HK-2 (cell line): Measurements from ENCODE around the gene BLTP2.
A peak's percentile ranks its signal among the peaks of the same experiment; 100 is the strongest.

Source experiments
- DNase-seq: peaks from one replicate; pipeline ENCODE4 v3.0.0-alpha.2; 2018; ENCODE audit not compliant: unreplicated experiment

Gene BLTP2

DNA sequence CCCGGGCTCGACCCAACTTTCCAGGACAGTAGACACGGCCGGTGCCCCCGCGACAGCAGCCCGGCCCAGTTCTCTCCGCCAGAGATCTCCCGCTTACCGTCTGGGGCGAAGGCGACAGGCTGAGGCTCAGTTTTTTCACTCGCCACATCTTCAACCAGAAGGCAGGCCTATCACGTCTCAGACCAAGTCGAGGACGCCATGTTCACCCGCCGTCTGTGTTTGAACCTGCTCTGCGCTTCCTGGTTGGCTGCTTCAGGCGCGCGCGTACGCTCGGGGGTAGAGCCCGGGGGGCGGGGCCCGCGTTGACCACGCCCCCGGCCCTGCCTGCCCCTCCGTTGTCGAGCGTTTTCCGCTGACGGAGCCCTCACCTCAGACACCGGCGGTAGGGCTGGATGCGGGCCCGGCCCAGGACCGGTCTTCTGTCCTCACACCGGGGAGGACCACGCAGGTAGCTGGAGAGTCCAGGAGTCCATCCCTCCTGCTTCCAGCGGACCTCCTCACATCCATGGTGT, 46.1 kb downstream of the BLTP2 start, which contains the start of gene SPAG5:
Gene SPAG5, minus strand, starts transcription at position 227 of the 512 bp plus-strand sequence. Its CDS starts 79 bp downstream, at position 148.
- peak; percentile 95 for DNase-seq

DNA sequence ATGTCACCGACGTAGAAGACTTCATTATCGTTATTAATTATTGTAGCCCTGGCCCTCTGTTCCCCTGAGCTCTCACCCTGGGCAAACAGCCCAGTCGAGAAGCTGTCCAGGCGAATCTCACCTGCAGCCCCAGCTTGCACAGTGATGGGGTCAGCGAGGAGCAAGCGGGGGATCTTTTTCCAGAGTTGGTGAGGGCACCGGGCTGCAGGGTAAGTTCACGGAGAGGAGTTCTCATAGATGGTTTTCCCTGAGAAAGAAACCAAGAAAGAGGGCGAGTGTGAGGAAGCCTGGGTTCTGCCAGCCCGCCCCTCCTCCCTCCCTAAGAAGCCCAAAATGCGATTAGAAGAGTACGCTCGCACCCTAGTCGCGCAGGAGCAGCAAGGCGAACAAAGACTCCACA, 46.6 kb downstream of the BLTP2 start:
- DNase-seq, result no peak

GRCh38 chr17:28597606-28598383, 47.2 kb downstream of the BLTP2 start:
- no peak for DNase-seq
